ENCODE results near the gene KCNK3. TPM values are rescaled to one million over a fixed set of nuclear protein-coding genes. Genes with fewer than 3 reads are reported as not detected.

KCNK3 gene
- total RNA-seq, 1 experiment from 2014 or later: 32.8 TPM

GRCh38 chr2:26772064-26773001, 79.8 kb downstream of the KCNK3 start:
- in situ Hi-C loops (cut with HindIII; ENCODE audit: low pct_unique_long_range_greater_than_20kb, low sequenced_read_pairs): no loop called here
- Histone ChIP-seq H3K4me1 (ENCODE audit: control insufficient read depth, insufficient read depth, low read length) (peaks cover 47% of the 10 kb centered on the region), H3K9me3 (ENCODE audit: control insufficient read depth, insufficient read depth, low read depth, low read length) (no peaks in the 10 kb centered on the region), H3K27ac (ENCODE audit: low read length) (peak overlapping the region; percentile 86), H3K36me3 (ENCODE audit: control insufficient read depth, insufficient read depth, low read length) (no peaks in the 10 kb centered on the region; the same call in 1 of the 2 replicates), H3K4me3 (ENCODE audit: low read depth in 2 of 2, low read length in 2 of 2) (no peak overlapping the region), H3K27me3 (ENCODE audit: control insufficient read depth, insufficient read depth, low read length) (no peaks in the 10 kb centered on the region)
- TF ChIP-seq TCF7L2 (IDR thresholded peaks at IDR 0.05; ENCODE audit: low read depth, low read length) (no peak), CTCF (IDR thresholded peaks at IDR 0.05) (no peak), REST (IDR thresholded peaks at IDR 0.05; ENCODE audit: insufficient read depth in 1 of 2, low read depth in 2 of 2, low read length in 1 of 2) (no peak), SIN3A (IDR thresholded peaks at IDR 0.05; ENCODE audit: borderline replicate concordance, insufficient read depth, low read depth, low read length) (no peak), POLR2AphosphoS5 (IDR thresholded peaks at IDR 0.05; ENCODE audit: low read depth, low read length) (no peak)
- ChIA-PET POLR2A (no interaction called here), CTCF (no interaction called here)
- BruUV-seq (replicated peaks): no TSS peak
- ATAC-seq: peak; percentile 40
- intact Hi-C loops (cut with micrococcal nuclease; ENCODE audit: unreplicated experiment): no loop called here
- peak; percentile 96 for DNase-seq (ENCODE audit: low read depth, low spot score)

GRCh38 chr2:26776195-26776800, 83.8 kb downstream of the KCNK3 start:
- ChIA-PET CTCF (no interaction called here), POLR2A (no interaction called here)
- TF ChIP-seq SIN3A (IDR thresholded peaks at IDR 0.05; ENCODE audit: borderline replicate concordance, insufficient read depth, low read depth, low read length) (no peak), TCF7L2 (IDR thresholded peaks at IDR 0.05; ENCODE audit: low read depth, low read length) (no peak), CTCF (IDR thresholded peaks at IDR 0.05) (no peak), REST (IDR thresholded peaks at IDR 0.05; ENCODE audit: insufficient read depth in 1 of 2, low read depth in 2 of 2, low read length in 1 of 2) (no peak), POLR2AphosphoS5 (IDR thresholded peaks at IDR 0.05; ENCODE audit: low read depth, low read length) (no peak)
- DNase-seq (ENCODE audit: low read depth, low spot score) (no peak), ATAC-seq (no peak)
- in situ Hi-C loops (cut with HindIII; ENCODE audit: low pct_unique_long_range_greater_than_20kb, low sequenced_read_pairs): no loop called here
- H3K9me3 ChIP-seq (ENCODE audit: control insufficient read depth, insufficient read depth, low read depth, low read length): no peaks in the 10 kb centered on the region
- intact Hi-C loops (cut with micrococcal nuclease; ENCODE audit: unreplicated experiment): no loop called here
- BruUV-seq (replicated peaks): no TSS peak
- peaks cover 5% of the 10 kb centered on the region for H3K36me3 ChIP-seq (ENCODE audit: control insufficient read depth, insufficient read depth, low read length)
- peaks cover 22% of the 10 kb centered on the region for H3K4me1 ChIP-seq (ENCODE audit: control insufficient read depth, insufficient read depth, low read length)
- H3K27me3 ChIP-seq (ENCODE audit: control insufficient read depth, insufficient read depth, low read length): no peaks in the 10 kb centered on the region
- H3K4me3 ChIP-seq (ENCODE audit: low read depth in 2 of 2, low read length in 2 of 2): no peak overlapping the region
- H3K27ac ChIP-seq (ENCODE audit: low read length): no peak overlapping the region
